Measurements from ENCODE around the gene HS6ST3.
"Not testable (repeated sequence)": the region's sequence is repeated elsewhere in the genome, so short reads cannot be mapped to it uniquely, and the experiment has no call there.

Gene HS6ST3

GRCh38 chr13:96751089-96751488, 661.2 kb downstream of the HS6ST3 start:
- DNase-seq, result no peak

GRCh38 chr13:96762876-96763275, 673.0 kb downstream of the HS6ST3 start:
- no peak for DNase-seq

- no peak for DNase-seq
Measured at GRCh38 chr13:96766306-96766705, 676.4 kb downstream of the HS6ST3 start.

GRCh38 chr13:96768524-96768923, 678.6 kb downstream of the HS6ST3 start:
- no peak for DNase-seq

- DNase-seq, result no peak
Measured at GRCh38 chr13:96769874-96770273, 680.0 kb downstream of the HS6ST3 start.

GRCh38 chr13:96771486-96772367, 681.8 kb downstream of the HS6ST3 start:
- DNase-seq, result no peak

- DNase-seq, result no peak
Measured at GRCh38 chr13:96772426-96772825, 682.5 kb downstream of the HS6ST3 start.

GRCh38 chr13:96778302-96778701, 688.4 kb downstream of the HS6ST3 start:
- not testable (repeated sequence) for DNase-seq

GRCh38 chr13:96779691-96780090, 689.8 kb downstream of the HS6ST3 start:
- DNase-seq, result no peak

GRCh38 chr13:96780105-96780504, 690.2 kb downstream of the HS6ST3 start:
- no peak for DNase-seq

GRCh38 chr13:96781141-96781540, 691.2 kb downstream of the HS6ST3 start:
- no peak for DNase-seq

- no peak for DNase-seq
Measured at GRCh38 chr13:96782186-96782585, 692.3 kb downstream of the HS6ST3 start.

- DNase-seq, result no peak
Measured at GRCh38 chr13:96783057-96783456, 693.1 kb downstream of the HS6ST3 start.

GRCh38 chr13:96783511-96783910, 693.6 kb downstream of the HS6ST3 start:
- DNase-seq, result no peak

- DNase-seq, result no peak
Measured at GRCh38 chr13:96785986-96786385, 696.1 kb downstream of the HS6ST3 start.

GRCh38 chr13:96792188-96792587, 702.3 kb downstream of the HS6ST3 start:
- no peak for DNase-seq

- no peak for DNase-seq
Measured at GRCh38 chr13:96792736-96793403, 703.0 kb downstream of the HS6ST3 start.

- DNase-seq, result no peak
Measured at GRCh38 chr13:96793404-96793755, 703.5 kb downstream of the HS6ST3 start.

GRCh38 chr13:96794669-96795068, 704.8 kb downstream of the HS6ST3 start:
- no peak for DNase-seq

GRCh38 chr13:96795670-96796069, 705.8 kb downstream of the HS6ST3 start:
- DNase-seq, result no peak

GRCh38 chr13:96796091-96796633, 706.3 kb downstream of the HS6ST3 start:
- DNase-seq, result no peak

GRCh38 chr13:96797136-96797535, 707.2 kb downstream of the HS6ST3 start:
- no peak for DNase-seq

GRCh38 chr13:96803456-96804100, 713.7 kb downstream of the HS6ST3 start:
- DNase-seq, result no peak

- DNase-seq, result no peak
Measured at GRCh38 chr13:96804174-96804573, 714.3 kb downstream of the HS6ST3 start.
